Liver (tissue), 9 donors: ENCODE data around the gene HMG20A. TPM values are rescaled to one million over a fixed set of nuclear protein-coding genes. Genes with fewer than 3 reads are reported as not detected.

ENCODE experiments used
- DNase-seq: peaks from one replicate; pipeline ENCODE4 v3.0.0-alpha.2; 2017; ENCODE audit warnings: low spot score
- H3K27ac ChIP-seq, 2 donors: one replicate each; pipeline ENCODE4 v1.7.0; 2013; ENCODE audit warnings: inconsistent platforms in 2 of 2, low read length in 2 of 2, control low read depth in 1 of 2, low read depth in 1 of 2, mild to moderate bottlenecking in 1 of 2
- H3K27me3 ChIP-seq, 4 donors: one replicate each; pipeline versions ENCODE4 v1.6.1 to v1.7.0; 2013; ENCODE audit warnings: low read length in 3 of 4, inconsistent platforms in 1 of 4, mild to moderate bottlenecking in 1 of 4, moderate library complexity in 1 of 4; ENCODE audit not compliant: control insufficient read depth in 4 of 4, insufficient read depth in 4 of 4
- H3K36me3 ChIP-seq, 4 donors: one replicate each; pipeline versions ENCODE4 v1.6.1 to v1.7.0; 2013; ENCODE audit warnings: low read length in 3 of 4, mild to moderate bottlenecking in 3 of 4, low read depth in 1 of 4, moderate library complexity in 1 of 4; ENCODE audit not compliant: control insufficient read depth in 4 of 4, insufficient read depth in 3 of 4
- H3K4me1 ChIP-seq, 4 donors: one replicate each; pipeline versions ENCODE4 v1.6.1 to v1.7.0; 2013; ENCODE audit warnings: low read length in 3 of 4, mild to moderate bottlenecking in 3 of 4, moderate library complexity in 1 of 4; ENCODE audit not compliant: control insufficient read depth in 4 of 4, insufficient read depth in 4 of 4
- H3K4me3 ChIP-seq, 3 donors: one replicate each; pipeline versions ENCODE4 v1.6.1 to v1.7.0; 2013; ENCODE audit warnings: low read length in 3 of 3, control low read depth in 1 of 3, low read depth in 1 of 3, mild to moderate bottlenecking in 1 of 3
- H3K9ac ChIP-seq, 2 donors: one replicate each; pipeline ENCODE4 v1.7.0; 2013; ENCODE audit warnings: low read length in 2 of 2, mild to moderate bottlenecking in 2 of 2, moderate library complexity in 2 of 2, control low read depth in 1 of 2, low read depth in 1 of 2
- H3K9me3 ChIP-seq, 4 donors: one replicate each; pipeline versions ENCODE4 v1.6.1 to v1.7.0; 2013; ENCODE audit warnings: low read length in 3 of 4; ENCODE audit not compliant: control insufficient read depth in 4 of 4
- ATF3 ChIP-seq: IDR thresholded peaks from 2 replicates; pipeline ENCODE4 v1.6.1; 2016; ENCODE audit warnings: antibody characterized with exemption
- CTCF ChIP-seq: fragments of 150-350 bp; IDR thresholded peaks from 2 replicates; pipeline ENCODE4 v1.5.1; 2017; ENCODE audit warnings: improper control_type of control experiment, low read depth, low read length; ENCODE audit not compliant: missing input control
- EGR1 ChIP-seq, 2 donors: IDR thresholded peaks; 2 replicates each; pipeline ENCODE4 v1.6.1; 2016 to 2018; ENCODE audit warnings: antibody characterized with exemption in 2 of 2, low read depth in 2 of 2
- FOXA1 ChIP-seq: IDR thresholded peaks from 2 replicates; pipeline ENCODE4 v1.6.1; 2016; ENCODE audit warnings: antibody characterized with exemption
- FOXA2 ChIP-seq: IDR thresholded peaks from 2 replicates; pipeline ENCODE4 v1.6.1; 2016; ENCODE audit warnings: antibody characterized with exemption
- GABPA ChIP-seq, 2 donors: IDR thresholded peaks in 1 of 2; conservative IDR thresholded peaks in 1 of 2; 2 replicates each; pipeline ENCODE4 v1.6.1; 2016; ENCODE audit warnings: antibody characterized with exemption in 2 of 2, mild to moderate bottlenecking in 1 of 2, moderate library complexity in 1 of 2
- HNF4A ChIP-seq, 2 donors: conservative IDR thresholded peaks; 2 replicates each; pipeline ENCODE4 v1.6.1; 2016; ENCODE audit warnings: antibody characterized with exemption in 2 of 2, mild to moderate bottlenecking in 2 of 2
- HNF4G ChIP-seq: IDR thresholded peaks from 2 replicates; pipeline ENCODE4 v1.6.1; 2016; ENCODE audit warnings: antibody characterized with exemption
- JUND ChIP-seq, 2 donors: IDR thresholded peaks; 2 replicates each; pipeline ENCODE4 v1.6.1; 2016; ENCODE audit warnings: antibody characterized with exemption in 2 of 2
- MAX ChIP-seq: IDR thresholded peaks from 2 replicates; pipeline ENCODE4 v1.6.1; 2016; ENCODE audit warnings: antibody characterized with exemption
- NR2F2 ChIP-seq: IDR thresholded peaks from 2 replicates; pipeline ENCODE4 v1.6.1; 2016; ENCODE audit warnings: antibody characterized with exemption
- RAD21 ChIP-seq, 2 donors: IDR thresholded peaks; 2 replicates each; pipeline ENCODE4 v1.6.1; 2016; ENCODE audit warnings: antibody characterized with exemption in 2 of 2, mild to moderate bottlenecking in 2 of 2
- REST ChIP-seq: IDR thresholded peaks from 2 replicates; pipeline ENCODE4 v1.6.1; 2016; ENCODE audit warnings: antibody characterized with exemption, mild to moderate bottlenecking
- RXRA ChIP-seq, 2 donors: IDR thresholded peaks; 2 replicates each; pipeline ENCODE4 v1.6.1; 2017 to 2018; ENCODE audit warnings: antibody characterized with exemption in 2 of 2, mild to moderate bottlenecking in 1 of 2
- SP1 ChIP-seq: IDR thresholded peaks from 2 replicates; pipeline ENCODE4 v1.6.1; 2018; ENCODE audit warnings: antibody characterized with exemption, mild to moderate bottlenecking
- TAF1 ChIP-seq: conservative IDR thresholded peaks from 2 replicates; pipeline ENCODE4 v1.6.1; 2016; ENCODE audit warnings: antibody characterized with exemption, mild to moderate bottlenecking
- YY1 ChIP-seq: IDR thresholded peaks from 2 replicates; pipeline ENCODE4 v1.6.1; 2016; ENCODE audit warnings: antibody characterized with exemption, mild to moderate bottlenecking
- ZBTB33 ChIP-seq: IDR thresholded peaks from 2 replicates; pipeline ENCODE4 v1.6.1; 2016; ENCODE audit warnings: antibody characterized with exemption
- WGBS: extraction: QIAGEN DNeasy Blood & Tissue Kit; methylation state at CpG from one replicate; pipeline ENCODE4 v1.1.7; 2013; 5-methylcytosine and 5-hydroxymethylcytosine counted together
- polyA plus RNA-seq, 2 donors: library from polyadenylated mRNA; stranded (reverse) in 1 of 2; unstranded in 1 of 2; fragments of 200-250 nt in 1 of 2; fragments of >200 nt in 1 of 2; fragmentation: Nextera tagmentation in 1 of 2; extraction: Ambion mirVana in 1 of 2; gene quantifications; one replicate each; pipeline versions ENCODE4 v1.2.1 to v1.2.3, GENCODE V29; 2013 to 2015
- total RNA-seq, 2 donors: library from RNA; depleted of rRNA; stranded (reverse); fragments of >200 nt; gene quantifications; one replicate each; pipeline ENCODE4 v1.2.3, GENCODE V29; 2014
- donor health status: healthy.
- donor health status: healthy.
- donor health status: healthy.
- donor health status: healthy.
- donor health status: healthy.

HMG20A gene
- total and polyA plus RNA-seq, 4 donors = 7.7 to 19.4 (median 13.3) TPM

GRCh38 chr15:77529394-77530159, 108.9 kb downstream of the HMG20A start:
- TF ChIP-seq ATF3 = no peak
- 92% methylated on average over 10 of the region's 10 CpGs for WGBS
- no peaks in the 10 kb centered on the region for H3K9me3 ChIP-seq
- H3K4me1 ChIP-seq = no peaks in the 10 kb centered on the region
- no peak overlapping the region for H3K9ac ChIP-seq
- H3K27me3 ChIP-seq = peaks cover 0 to 3% (median 0%) of the 10 kb centered on the region in 4 donors
- H3K36me3 ChIP-seq = no peaks in the 10 kb centered on the region
- no peak overlapping the region for H3K27ac ChIP-seq
- no peak overlapping the region for H3K4me3 ChIP-seq
- DNase-seq = no peak

- no peaks in the 10 kb centered on the region for H3K9me3 ChIP-seq
- no peak overlapping the region for H3K9ac ChIP-seq
- DNase-seq = no peak
- no peaks in the 10 kb centered on the region for H3K4me1 ChIP-seq
- TF ChIP-seq RAD21 (IDR thresholded peaks at IDR 0.05) (no peak), ATF3 (no peak), TAF1 (no peak), JUND (IDR thresholded peaks at IDR 0.05) (no peak), FOXA2 (no peak), SP1 (no peak), MAX (no peak), ZBTB33 (no peak), GABPA (IDR thresholded peaks at IDR 0.05 in 1 of 2, conservative IDR thresholded peaks at IDR 0.05 in 1 of 2) (no peak), CTCF (no peak), EGR1 (IDR thresholded peaks at IDR 0.05; ENCODE audit: low read depth in 2 of 2) (no peak), HNF4A (conservative IDR thresholded peaks at IDR 0.05) (no peak), REST (no peak), NR2F2 (no peak), HNF4G (no peak), FOXA1 (no peak), RXRA (IDR thresholded peaks at IDR 0.05) (no peak), YY1 (no peak)
- no peak overlapping the region for H3K27ac ChIP-seq
- no peak overlapping the region for H3K4me3 ChIP-seq
- H3K27me3 ChIP-seq = peaks cover 0 to 3% (median 0%) of the 10 kb centered on the region in 4 donors
- no peaks in the 10 kb centered on the region for H3K36me3 ChIP-seq
- WGBS = 88% methylated on average over 7 of the region's 7 CpGs
These were observed 109.9 kb downstream of the HMG20A start for GRCh38 chr15:77530576-77530975.
